H1 (cell line): ENCODE results near the gene SPR. TPM values are rescaled to one million over a fixed set of nuclear protein-coding genes. Genes with fewer than 3 reads are reported as not detected.

Experiments used
- CTCF ChIA-PET: fragments of 300-600 bp; sonication (Branson Sonifier 250); formaldehyde crosslinking; loops from one replicate; lab custom pipeline; 2021; ENCODE audit not compliant: partially characterized antibody; lab: Charles Lee
- POLR2A ChIA-PET: fragments of 300-600 bp; sonication (Branson Sonifier 250); formaldehyde crosslinking; loops from one replicate; lab custom pipeline; 2021; ENCODE audit warnings: inconsistent platforms; ENCODE audit not compliant: partially characterized antibody; lab: Charles Lee
- DNase-seq, 2 experiments: peaks; one replicate each; pipeline versions ENCODE4 v3.0.0 to v3.0.0-alpha.2; 2010 to 2022; ENCODE audit warnings: low spot score in 2 of 2, low read depth in 1 of 2, mixed read lengths in 1 of 2
- FAIRE-seq: peaks from 2 replicates; lab custom pipeline; 2011; peaks lifted over from hg19 to GRCh38; lab: Jason Lieb, UNC
- H2AFZ ChIP-seq: 2 replicates; pipeline ENCODE4 v1.8.1; 2012; ENCODE audit warnings: low read length, inconsistent platforms
- H2AK5ac ChIP-seq: 2 replicates; pipeline ENCODE4 v1.6.1; 2013; ENCODE audit warnings: low read depth, low read length
- H2BK120ac ChIP-seq: replicated peaks from 2 replicates; pipeline ENCODE3; 2013; ENCODE audit warnings: low read depth, low read length, inconsistent platforms
- H2BK12ac ChIP-seq: 2 replicates; pipeline ENCODE4 v1.6.1; 2013; ENCODE audit warnings: low read depth, low read length
- H2BK15ac ChIP-seq: 2 replicates; pipeline ENCODE4 v1.6.1; 2013; ENCODE audit warnings: low read length
- H2BK20ac ChIP-seq: 2 replicates; pipeline ENCODE4 v1.6.1; 2013; ENCODE audit warnings: low read length
- H2BK5ac ChIP-seq: 2 replicates; pipeline ENCODE4 v1.6.1; 2013; ENCODE audit warnings: low read depth, low read length
- H3K14ac ChIP-seq: 2 replicates; pipeline ENCODE4 v1.6.1; 2013; ENCODE audit warnings: inconsistent platforms; ENCODE audit not compliant: insufficient read length
- H3K18ac ChIP-seq: 2 replicates; pipeline ENCODE4 v1.6.1; 2013; ENCODE audit warnings: low read length; ENCODE audit errors: extremely low read depth
- H3K23ac ChIP-seq: 2 replicates; pipeline ENCODE4 v1.6.1; 2013; ENCODE audit warnings: inconsistent platforms; ENCODE audit not compliant: insufficient read length
- H3K23me2 ChIP-seq: 2 replicates; pipeline ENCODE4 v1.6.1; 2013; ENCODE audit warnings: low read depth, low read length
- H3K27ac ChIP-seq: 2 replicates; pipeline ENCODE4 v1.6.1; 2011; ENCODE audit warnings: low read depth, low read length, inconsistent platforms
- H3K27me3 ChIP-seq, 4 experiments: replicated peaks in 1 of 4; 1 replicate in 1 of 4; 2 replicates in 3 of 4; pipeline versions ENCODE4 v1.6.1 to v1.8.1; 2011 to 2013; ENCODE audit warnings: low read length in 3 of 4, mild to moderate bottlenecking in 3 of 4, inconsistent platforms in 2 of 4, mixed read lengths in 2 of 4, moderate library complexity in 1 of 4; ENCODE audit not compliant: control insufficient read depth in 3 of 4, insufficient read depth in 3 of 4; ENCODE audit errors: extremely low read depth in 1 of 4
- H3K36me3 ChIP-seq, 4 experiments: 2 replicates each; pipeline versions ENCODE4 v1.6.1 to v1.8.1; 2011 to 2013; ENCODE audit warnings: mild to moderate bottlenecking in 4 of 4, low read length in 3 of 4, moderate library complexity in 2 of 4, control low read depth in 1 of 4, inconsistent platforms in 1 of 4; ENCODE audit not compliant: insufficient read depth in 4 of 4, control insufficient read depth in 2 of 4
- H3K4ac ChIP-seq: replicated peaks from 2 replicates; pipeline ENCODE3; 2013; ENCODE audit warnings: low read length, low read depth, mixed read lengths, inconsistent platforms; ENCODE audit not compliant: insufficient read length
- H3K4me1 ChIP-seq, 4 experiments: replicated peaks in 1 of 4; 1 replicate in 1 of 4; 2 replicates in 3 of 4; pipeline versions ENCODE4 v1.6.1 to v1.8.1; 2011 to 2013; ENCODE audit warnings: low read length in 3 of 4, inconsistent platforms in 2 of 4, mixed read lengths in 1 of 4; ENCODE audit not compliant: insufficient read depth in 4 of 4, control insufficient read depth in 3 of 4
- H3K4me2 ChIP-seq, 2 experiments: 2 replicates each; pipeline versions ENCODE4 v1.6.1 to v1.8.1; 2011 to 2013; ENCODE audit warnings: low read depth in 2 of 2, low read length in 2 of 2, control low read depth in 1 of 2, inconsistent platforms in 1 of 2, mild to moderate bottlenecking in 1 of 2; ENCODE audit not compliant: insufficient read depth in 1 of 2
- H3K4me3 ChIP-seq, 4 experiments: fragments of 200-600, 300-600 bp in 1 of 4; sonication (generic), shearing (Covaris generic), sonication (Bioruptor Twin) in 1 of 4; 2 replicates each; pipeline versions ENCODE4 v1.5.1 to v1.8.1; 2011 to 2016; ENCODE audit warnings: low read length in 4 of 4, low read depth in 3 of 4, control low read depth in 2 of 4, inconsistent platforms in 2 of 4, mild to moderate bottlenecking in 2 of 4, mixed read lengths in 1 of 4, moderate library complexity in 1 of 4; ENCODE audit not compliant: insufficient read depth in 2 of 4; ENCODE audit errors: extremely low read depth in 1 of 4
- H3K56ac ChIP-seq: replicated peaks from 2 replicates; pipeline ENCODE3; 2013; ENCODE audit warnings: low read depth, mild to moderate bottlenecking, mixed read lengths, low read length, inconsistent platforms; ENCODE audit not compliant: insufficient read length
- H3K79me1 ChIP-seq: 2 replicates; pipeline ENCODE4 v1.6.1; 2013; ENCODE audit warnings: low read depth, low read length, control low read depth
- H3K79me2 ChIP-seq, 2 experiments: 2 replicates each; pipeline versions ENCODE4 v1.6.1 to v1.8.1; 2012 to 2013; ENCODE audit warnings: low read length in 2 of 2, mild to moderate bottlenecking in 2 of 2, inconsistent platforms in 1 of 2; ENCODE audit not compliant: insufficient read depth in 2 of 2, control insufficient read depth in 1 of 2
- H3K9ac ChIP-seq, 4 experiments: replicated peaks in 1 of 4; 1 replicate in 1 of 4; 2 replicates in 3 of 4; pipeline versions ENCODE4 v1.6.1 to v1.8.1; 2011 to 2013; ENCODE audit warnings: low read depth in 3 of 4, low read length in 3 of 4, control low read depth in 2 of 4, mild to moderate bottlenecking in 2 of 4, moderate library complexity in 2 of 4, inconsistent platforms in 1 of 4; ENCODE audit errors: extremely low read depth in 1 of 4
- H3K9me3 ChIP-seq, 2 experiments: 2 replicates each; pipeline versions ENCODE4 v1.6.1 to v1.8.1; 2012 to 2013; ENCODE audit warnings: mild to moderate bottlenecking in 2 of 2, moderate library complexity in 2 of 2, control low read depth in 1 of 2, inconsistent platforms in 1 of 2, low read depth in 1 of 2, low read length in 1 of 2, mixed read lengths in 1 of 2; ENCODE audit not compliant: insufficient read depth in 2 of 2
- H4K20me1 ChIP-seq, 2 experiments: replicated peaks in 1 of 2; 2 replicates each; pipeline versions ENCODE3 to v1.8.1; 2011 to 2013; ENCODE audit warnings: inconsistent platforms in 2 of 2, low read length in 2 of 2, mild to moderate bottlenecking in 1 of 2; ENCODE audit not compliant: insufficient read depth in 2 of 2, control insufficient read depth in 1 of 2
- H4K5ac ChIP-seq: 2 replicates; pipeline ENCODE4 v1.6.1; 2013; ENCODE audit warnings: low read length, low read depth, mixed read lengths, inconsistent platforms; ENCODE audit not compliant: insufficient read length
- H4K8ac ChIP-seq: 2 replicates; pipeline ENCODE4 v1.8.0; 2013; ENCODE audit warnings: mild to moderate bottlenecking, moderate library complexity, low read length, inconsistent platforms; ENCODE audit not compliant: insufficient read depth; ENCODE audit errors: extremely low read depth
- H4K91ac ChIP-seq: replicated peaks from 2 replicates; pipeline ENCODE3; 2013; ENCODE audit warnings: low read length, mixed read lengths, inconsistent platforms; ENCODE audit not compliant: insufficient read length
- ATF3 ChIP-seq: IDR thresholded peaks from 2 replicates; pipeline ENCODE4 v1.6.1; 2011; ENCODE audit warnings: low read depth, mild to moderate bottlenecking, low read length; ENCODE audit not compliant: insufficient read depth
- CBX8 ChIP-seq: fragments of 300-800, 300-1000 bp; sonication (generic); IDR thresholded peaks from 2 replicates; pipeline ENCODE4 v1.7.1; 2016; ENCODE audit warnings: low read depth, low read length, borderline replicate concordance
- CHD1 ChIP-seq: IDR thresholded peaks from 2 replicates; pipeline ENCODE4 v1.6.1; 2012; ENCODE audit warnings: low read depth, low read length, improper control_type of control experiment
- E2F6 ChIP-seq: IDR thresholded peaks from 2 replicates; pipeline ENCODE4 v1.6.1; 2012; ENCODE audit warnings: inconsistent platforms
- HDAC2 ChIP-seq, 2 experiments: fragments of 300-600 bp in 1 of 2; sonication (generic) in 1 of 2; IDR thresholded peaks; 2 replicates each; pipeline ENCODE4 v1.6.1; 2011 to 2012; ENCODE audit warnings: low read depth in 2 of 2, low read length in 2 of 2, mild to moderate bottlenecking in 2 of 2, moderate library complexity in 2 of 2, borderline replicate concordance in 1 of 2, inconsistent platforms in 1 of 2
- JUND ChIP-seq: IDR thresholded peaks from 2 replicates; pipeline ENCODE4 v1.6.1; 2011; ENCODE audit warnings: mild to moderate bottlenecking, improper control_type of control experiment, low read length
- KDM5A ChIP-seq: fragments of 200-600 bp; IDR thresholded peaks from 2 replicates; pipeline ENCODE4 v1.7.1; 2012; ENCODE audit warnings: mild to moderate bottlenecking, low read length, inconsistent platforms, mixed read lengths
- NANOG ChIP-seq: IDR thresholded peaks from 2 replicates; pipeline ENCODE4 v1.6.1; 2011; ENCODE audit warnings: low read length, low read depth, mild to moderate bottlenecking, inconsistent platforms; ENCODE audit not compliant: insufficient read depth, poor library complexity, severe bottlenecking
- RAD21 ChIP-seq, 2 experiments: IDR thresholded peaks in 1 of 2; conservative IDR thresholded peaks in 1 of 2; 2 replicates each; pipeline ENCODE4 v1.6.1; 2011; ENCODE audit warnings: low read depth in 2 of 2, low read length in 2 of 2, improper control_type of control experiment in 1 of 2, inconsistent platforms in 1 of 2, mild to moderate bottlenecking in 1 of 2, moderate library complexity in 1 of 2
- SP2 ChIP-seq: IDR thresholded peaks from 2 replicates; pipeline ENCODE4 v1.6.1; 2012; ENCODE audit warnings: mild to moderate bottlenecking, low read length, inconsistent platforms
- SP4 ChIP-seq: IDR thresholded peaks from 2 replicates; pipeline ENCODE4 v1.6.1; 2012; ENCODE audit warnings: low read length, inconsistent platforms
- SUZ12 ChIP-seq: fragments of 200-600 bp; sonication (generic); IDR thresholded peaks from 2 replicates; pipeline ENCODE4 v1.6.1; 2012; ENCODE audit warnings: mild to moderate bottlenecking, inconsistent platforms, low read length, moderate library complexity, mixed read lengths
- WGBS, 2 experiments: shearing (Covaris generic) in 1 of 2; methylation state at CpG; one replicate each; pipeline versions ENCODE4 v1.1.6 to v1.1.7; 2013 to 2015; ENCODE audit warnings: low lambda C conversion rate in 2 of 2, mixed read lengths in 2 of 2, inconsistent platforms in 1 of 2, low coverage in 1 of 2, missing lambda C conversion rate in 1 of 2; ENCODE audit not compliant: insufficient replicate concordance in 2 of 2, insufficient coverage in 1 of 2, insufficient read length in 1 of 2; ENCODE audit errors: extremely low coverage in 1 of 2, missing lambda C conversion rate in 1 of 2; 5-methylcytosine and 5-hydroxymethylcytosine counted together
- polyA plus RNA-seq, 7 experiments: library from polyadenylated mRNA; depleted of rRNA in 3 of 7; stranded (reverse) in 5 of 7; unstranded in 2 of 7; fragments of >200 nt in 5 of 7; fragments of 200-250 nt in 2 of 7; gene quantifications; 1 replicate in 5 of 7; 2 replicates in 1 of 7; 4 replicates in 1 of 7; pipeline versions ENCODE4 v1.2.1 to v1.2.3, GENCODE V29; 2011 to 2013; ENCODE audit warnings: missing spikeins in 2 of 7, mixed read lengths in 2 of 7
- total RNA-seq: library from RNA; stranded (reverse); fragmentation: NEBNext Ultra II Directional; extraction: Animal tissue kit (Norgen Biotek cat#: 25700); gene quantifications from 2 replicates; pipeline ENCODE4 v1.2.1, GENCODE V29; 2021

The SPR gene
- total and polyA plus RNA-seq, 2 of the 8 experiments (the other 6 are each of a cell fraction or from before 2014, with no cell fraction given) = 4.5 to 11.5 TPM

- no peak overlapping the region for H2BK12ac ChIP-seq
- ChIA-PET POLR2A (interaction anchor here (1.5 to 2.6 kb wide), 3 partner anchors 13 to 17 kb away, joined by 4 to 11 read pairs (median 5); no protein-coding TSS in a partner anchor), CTCF (interaction anchor here (1.3 to 25.6 kb wide), 6 partner anchors 12 to 42 kb away, joined by 4 to 490 read pairs (median 20); no protein-coding TSS in a partner anchor)
- H3K27me3 ChIP-seq = peaks cover 0 to 4% (median 3%) of the 10 kb centered on the region in 4 experiments; a peak in 2 of 7 replicates
- H3K36me3 ChIP-seq = no peaks in the 10 kb centered on the region
- no peak overlapping the region for H4K5ac ChIP-seq
- H2BK20ac ChIP-seq = no peak overlapping the region
- H2BK5ac ChIP-seq = no peak overlapping the region
- H3K23me2 ChIP-seq = no peaks in the 10 kb centered on the region
- no peak overlapping the region for H3K4ac ChIP-seq
- no peak overlapping the region for H3K27ac ChIP-seq
- no peaks in the 10 kb centered on the region for H4K20me1 ChIP-seq
- no peaks in the 10 kb centered on the region for H3K79me2 ChIP-seq
- no peak overlapping the region for H3K4me2 ChIP-seq
- H3K56ac ChIP-seq = no peak overlapping the region
- DNase-seq (no peak), FAIRE-seq (no peak)
- no peak overlapping the region for H3K14ac ChIP-seq
- H3K9ac ChIP-seq = no peak overlapping the region
- H3K9me3 ChIP-seq = no peaks in the 10 kb centered on the region
- H3K79me1 ChIP-seq = no peaks in the 10 kb centered on the region
- 88% methylated on average over 4 of the region's 5 CpGs; no CpG with 5 or more reads in 1 of the 2 experiments for WGBS, 2 experiments
- no peak overlapping the region for H2AFZ ChIP-seq
- H3K23ac ChIP-seq = no peak overlapping the region
- no peak overlapping the region for H2BK15ac ChIP-seq
- H4K91ac ChIP-seq = no peak overlapping the region
- H4K8ac ChIP-seq = no peak overlapping the region
- no peak overlapping the region for H3K4me3 ChIP-seq
- peaks cover 0 to 22% (median 15%) of the 10 kb centered on the region in 4 experiments; a peak in 6 of 7 replicates for H3K4me1 ChIP-seq
- no peak overlapping the region for H3K18ac ChIP-seq
- no peak overlapping the region for H2BK120ac ChIP-seq
- H2AK5ac ChIP-seq = no peak overlapping the region
- TF ChIP-seq JUND = no peak
- no peak for TF ChIP-seq SUZ12
- no peak for TF ChIP-seq NANOG
- TF ChIP-seq CBX8 = no peak
- TF ChIP-seq SP2 = no peak
- no peak for TF ChIP-seq RAD21 (IDR thresholded peaks at IDR 0.05 in 1 of 2, conservative IDR thresholded peaks at IDR 0.05 in 1 of 2; ENCODE audit: low read depth in 2 of 2, low read length in 2 of 2)
- no peak for TF ChIP-seq ATF3
- no peak for TF ChIP-seq HDAC2 (IDR thresholded peaks at IDR 0.05; ENCODE audit: borderline replicate concordance in 1 of 2, low read depth in 2 of 2, low read length in 2 of 2)
- TF ChIP-seq E2F6 = no peak
- no peak for TF ChIP-seq SP4
- TF ChIP-seq CHD1 = no peak
- TF ChIP-seq KDM5A = no peak
Observed at GRCh38 chr2:72938455-72938854, 51.2 kb downstream of the SPR start.
